BJ (cell line): ENCODE results near the gene CRTC3. TPM values are rescaled to one million over a fixed set of nuclear protein-coding genes. Genes with fewer than 3 reads are reported as not detected.
"Not testable (repeated sequence)": the region's sequence is repeated elsewhere in the genome, so short reads cannot be mapped to it uniquely, and the experiment has no call there.

Source experiments
- CTCF ChIA-PET: fragments of 350-600 bp; formaldehyde crosslinking; extraction: SDS; loops from one replicate; lab custom pipeline; 2021; ENCODE audit warnings: antibody characterized with exemption, inconsistent platforms; lab: Yijun Ruan, JAX
- POLR2A ChIA-PET: fragments of 300-600 bp; sonication (Branson Sonifier 250); formaldehyde crosslinking; extraction: SDS; loops from one replicate; lab custom pipeline; 2021; ENCODE audit warnings: antibody characterized with exemption; lab: Charles Lee
- DNase-seq: peaks from one replicate; pipeline ENCODE4 v3.0.0-alpha.2; 2011; ENCODE audit warnings: low read depth
- H3K27me3 ChIP-seq: 2 replicates; pipeline ENCODE4 v1.6.0; 2011; ENCODE audit warnings: low read length; ENCODE audit not compliant: control insufficient read depth, insufficient read depth
- H3K36me3 ChIP-seq: 2 replicates; pipeline ENCODE4 v1.5.1; 2011; ENCODE audit warnings: low read length; ENCODE audit not compliant: control insufficient read depth, insufficient read depth
- H3K4me3 ChIP-seq: 2 replicates; pipeline ENCODE4 v1.5.1; 2011; ENCODE audit warnings: low read depth, mild to moderate bottlenecking, control low read depth, low read length
- CTCF ChIP-seq: IDR thresholded peaks from 2 replicates; pipeline ENCODE4 v1.5.1; 2011; ENCODE audit warnings: low read depth, mild to moderate bottlenecking, control low read depth, inconsistent platforms, low read length, moderate library complexity; ENCODE audit not compliant: insufficient read depth
- polyA plus RNA-seq: library from polyadenylated mRNA; depleted of rRNA; stranded (reverse); fragments of >200 nt; gene quantifications from 2 replicates; pipeline ENCODE4 v1.2.3, GENCODE V29; 2011

The CRTC3 gene
- polyA plus RNA-seq, 1 experiment: 28.5 TPM

- Histone ChIP-seq H3K27me3 (no peaks in the 10 kb centered on the region), H3K4me3 (no peak overlapping the region), H3K36me3 (no peaks in the 10 kb centered on the region)
- no peak for DNase-seq
- CTCF ChIA-PET: interaction anchor here (1.0 to 4.0 kb wide), 3 partner anchors 37 to 366 kb away, joined by 3 to 17 read pairs (median 3); no protein-coding TSS in a partner anchor
- POLR2A ChIA-PET: no interaction called here
- TF ChIP-seq CTCF: no peak
Measured at GRCh38 chr15:90685591-90686434, 156.1 kb downstream of the CRTC3 start.

GRCh38 chr15:90686435-90687218, 156.9 kb downstream of the CRTC3 start:
- H3K27me3 ChIP-seq: no peaks in the 10 kb centered on the region
- H3K36me3 ChIP-seq: no peaks in the 10 kb centered on the region
- ChIA-PET CTCF (interaction anchor here (1.0 to 1.1 kb wide), 2 partner anchors 39 to 367 kb away, joined by 3 read pairs; no protein-coding TSS in a partner anchor), POLR2A (no interaction called here)
- no peak for TF ChIP-seq CTCF
- no peak overlapping the region for H3K4me3 ChIP-seq
- DNase-seq: no peak

- CTCF ChIA-PET: not testable (repeated sequence)
Measured at GRCh38 chr15:90689326-90689961, 159.7 kb downstream of the CRTC3 start.

GRCh38 chr15:90690585-90690984, 160.9 kb downstream of the CRTC3 start:
- TF ChIP-seq CTCF: no peak
- Histone ChIP-seq H3K4me3 (no peak overlapping the region), H3K27me3 (no peaks in the 10 kb centered on the region), H3K36me3 (no peaks in the 10 kb centered on the region)
- POLR2A ChIA-PET: no interaction called here
- no peak for DNase-seq
- CTCF ChIA-PET: interaction anchor here (1.3 kb wide), 1 partner anchor 8 kb away, joined by 4 read pairs; no protein-coding TSS in a partner anchor

More at GRCh38 chr15:90689326-90689961, 159.7 kb downstream of the CRTC3 start:
- H3K27me3 ChIP-seq, POLR2A ChIA-PET, H3K4me3 ChIP-seq, H3K36me3 ChIP-seq, DNase-seq: not testable (repeated sequence)

- POLR2A ChIA-PET: no interaction called here
- H3K4me3 ChIP-seq: no peak overlapping the region
- TF ChIP-seq CTCF: no peak
- H3K27me3 ChIP-seq: no peaks in the 10 kb centered on the region
- no peak for DNase-seq
- CTCF ChIA-PET: interaction anchor here (0.9 to 1.3 kb wide), 3 partner anchors 8 to 44 kb away, joined by 3 to 4 read pairs (median 4); no protein-coding TSS in a partner anchor
- H3K36me3 ChIP-seq: no peaks in the 10 kb centered on the region
Measured at GRCh38 chr15:90691369-90691768, 161.6 kb downstream of the CRTC3 start.
